Measurements from ENCODE around the gene BLVRB.
"Not testable (repeated sequence)": the region's sequence is repeated elsewhere in the genome, so short reads cannot be mapped to it uniquely, and the experiment has no call there.

The BLVRB gene

GRCh38 chr19:40410030-40410389 lies 55.5 kb downstream of the BLVRB start:
- Histone ChIP-seq H3K4me2 (no peak overlapping the region), H3K4me3 (IDR thresholded peaks at IDR 0.05; ENCODE audit: insufficient read depth, low read depth, low read length) (no peak overlapping the region), H3K79me2 (ENCODE audit: insufficient read depth, low read depth) (no peaks in the 10 kb centered on the region), H3K9ac (no peak overlapping the region), H3K27ac (no peak overlapping the region), H3K36me3 (ENCODE audit: insufficient read depth) (no peaks in the 10 kb centered on the region), H3K4me1 (ENCODE audit: low read depth, poor library complexity, severe bottlenecking) (no peaks in the 10 kb centered on the region), H2AFZ (ENCODE audit: low read depth) (no peak overlapping the region), H4K20me1 (ENCODE audit: insufficient read depth) (no peaks in the 10 kb centered on the region), H3K27me3 (ENCODE audit: insufficient read depth, low read depth) (no peaks in the 10 kb centered on the region)
- no peak for TF ChIP-seq CTCF (conservative IDR thresholded peaks at IDR 0.05; ENCODE audit: low read depth, low read length)

DNA sequence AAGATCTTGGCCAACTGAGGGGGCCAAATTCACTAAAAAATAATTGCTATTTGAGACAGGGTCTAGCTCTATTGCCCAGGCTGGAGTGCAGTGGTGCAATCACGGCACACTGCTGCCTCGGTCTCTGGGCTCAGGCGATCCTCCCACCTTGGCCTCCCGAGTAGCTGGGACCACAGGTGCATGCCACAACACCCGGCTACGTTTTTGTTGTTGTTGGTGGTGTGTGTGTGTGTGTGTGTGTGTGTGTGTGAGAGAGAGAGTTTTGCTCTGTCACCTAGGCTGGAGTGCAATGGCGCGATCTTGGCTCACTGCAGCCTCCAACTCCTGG lies 57.0 kb downstream of the BLVRB start:
- H3K4me1 ChIP-seq (ENCODE audit: low read depth, poor library complexity, severe bottlenecking), result not testable (repeated sequence)

DNA sequence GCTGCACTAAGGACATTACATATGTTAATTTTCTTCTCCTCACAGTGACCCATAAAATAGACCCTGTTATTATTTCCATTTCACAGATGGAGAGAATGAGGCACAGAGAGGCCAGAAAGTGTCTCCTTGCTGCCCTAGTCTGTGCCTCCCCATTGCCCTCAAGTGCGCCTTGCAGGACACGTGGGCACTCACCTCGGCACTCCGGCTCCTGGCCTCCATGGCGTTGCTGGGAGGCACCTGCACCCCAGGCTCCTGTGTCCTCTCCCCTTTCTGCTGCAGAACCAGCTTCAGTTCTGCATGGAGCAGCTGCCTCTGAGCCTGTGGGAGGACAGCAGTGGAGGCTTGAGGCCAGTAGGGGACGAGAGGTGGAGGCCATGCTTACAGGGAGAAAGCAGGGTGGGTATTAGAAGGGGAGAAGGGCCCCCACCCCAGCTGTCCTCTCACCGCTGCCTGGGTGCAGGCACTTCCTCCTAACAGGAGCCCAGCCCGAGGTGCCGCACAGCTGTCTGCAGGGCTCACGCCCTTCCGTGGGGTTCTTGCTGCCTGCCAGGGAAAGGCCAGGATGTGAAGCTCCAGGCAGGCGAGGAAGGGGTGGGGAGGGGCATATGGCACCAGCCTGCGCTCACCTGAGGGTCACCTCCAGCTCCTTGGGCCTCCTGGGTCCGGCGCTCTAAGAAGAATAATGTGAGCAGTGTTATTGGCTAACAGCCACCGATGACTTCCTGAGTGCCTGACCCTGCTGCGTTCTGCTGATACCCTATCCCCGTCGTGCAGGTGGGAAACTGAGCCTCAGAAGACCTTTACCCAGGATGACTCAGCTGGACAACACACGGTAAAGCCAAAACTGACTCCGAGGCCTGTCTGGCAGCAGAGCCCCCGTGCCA lies 57.6 kb downstream of the BLVRB start:
- Histone ChIP-seq H3K4me3 (IDR thresholded peaks at IDR 0.05; ENCODE audit: insufficient read depth, low read depth, low read length) (no peak overlapping the region), H3K27ac (no peak overlapping the region), H3K36me3 (ENCODE audit: insufficient read depth) (no peaks in the 10 kb centered on the region), H2AFZ (ENCODE audit: low read depth) (no peak overlapping the region), H3K79me2 (ENCODE audit: insufficient read depth, low read depth) (no peaks in the 10 kb centered on the region), H3K27me3 (ENCODE audit: insufficient read depth, low read depth) (no peaks in the 10 kb centered on the region), H4K20me1 (ENCODE audit: insufficient read depth) (no peaks in the 10 kb centered on the region), H3K4me2 (no peak overlapping the region), H3K4me1 (ENCODE audit: low read depth, poor library complexity, severe bottlenecking) (peaks cover 9% of the 10 kb centered on the region), H3K9ac (no peak overlapping the region)
- TF ChIP-seq CTCF (conservative IDR thresholded peaks at IDR 0.05; ENCODE audit: low read depth, low read length), result no peak

More for the DNA sequence above, 57.0 kb downstream of the BLVRB start:
- not testable (repeated sequence) for H4K20me1 ChIP-seq (ENCODE audit: insufficient read depth); H3K79me2 ChIP-seq (ENCODE audit: insufficient read depth, low read depth); H2AFZ ChIP-seq (ENCODE audit: low read depth); H3K4me2 ChIP-seq; H3K27ac ChIP-seq; H3K36me3 ChIP-seq (ENCODE audit: insufficient read depth); H3K9ac ChIP-seq; H3K4me3 ChIP-seq (IDR thresholded peaks at IDR 0.05; ENCODE audit: insufficient read depth, low read depth, low read length); H3K27me3 ChIP-seq (ENCODE audit: insufficient read depth, low read depth)

DNA sequence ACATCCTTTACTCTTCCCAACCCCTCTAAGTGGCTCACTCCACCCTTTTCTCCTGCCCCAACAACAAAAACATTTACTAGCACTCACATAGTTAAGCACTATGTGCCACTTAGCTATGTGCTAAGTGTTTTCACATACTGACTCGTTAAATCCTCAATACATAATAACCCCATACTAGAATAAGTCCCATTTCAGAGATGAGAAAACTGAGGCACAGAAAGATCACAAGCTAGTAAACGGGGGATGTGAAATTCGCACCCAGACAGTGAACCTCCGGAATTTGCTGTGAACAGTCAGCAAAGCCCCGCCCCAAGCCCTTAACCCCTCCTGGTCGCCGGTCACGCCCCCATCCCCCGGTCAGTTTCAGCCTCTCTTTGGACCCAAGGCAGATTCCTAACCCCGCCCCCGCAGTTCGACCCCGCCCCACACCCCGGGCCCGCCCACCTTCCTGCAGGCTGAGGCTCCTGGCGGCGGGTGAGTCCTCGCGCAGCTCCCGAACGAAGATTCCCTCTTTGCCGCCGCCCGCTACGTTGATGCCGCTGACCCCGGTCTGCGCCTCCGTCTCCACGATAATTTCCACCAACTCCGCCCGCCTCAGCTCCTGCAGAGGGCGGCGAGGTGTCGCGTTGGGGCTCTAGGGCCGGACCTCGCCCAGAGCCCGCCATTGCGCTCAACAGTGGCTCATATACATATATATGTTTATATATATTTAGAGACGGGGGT lies 62.1 kb downstream of the BLVRB start:
- Histone ChIP-seq H4K20me1 (ENCODE audit: insufficient read depth) (no peaks in the 10 kb centered on the region), H3K27me3 (ENCODE audit: insufficient read depth, low read depth) (peaks cover 3% of the 10 kb centered on the region; the same call in 1 of the 2 replicates), H2AFZ (ENCODE audit: low read depth) (peak overlapping the region; percentile 96), H3K4me3 (IDR thresholded peaks at IDR 0.05; ENCODE audit: insufficient read depth, low read depth, low read length) (no peak overlapping the region), H3K9ac (peak overlapping the region; percentile 20), H3K27ac (peak overlapping the region; percentile 25; the same call in 1 of the 2 replicates), H3K4me1 (ENCODE audit: low read depth, poor library complexity, severe bottlenecking) (peaks cover 12% of the 10 kb centered on the region), H3K4me2 (peak overlapping the region; percentile 100), H3K79me2 (ENCODE audit: insufficient read depth, low read depth) (no peaks in the 10 kb centered on the region), H3K36me3 (ENCODE audit: insufficient read depth) (no peaks in the 10 kb centered on the region)
- no peak for TF ChIP-seq CTCF (conservative IDR thresholded peaks at IDR 0.05; ENCODE audit: low read depth, low read length)

DNA sequence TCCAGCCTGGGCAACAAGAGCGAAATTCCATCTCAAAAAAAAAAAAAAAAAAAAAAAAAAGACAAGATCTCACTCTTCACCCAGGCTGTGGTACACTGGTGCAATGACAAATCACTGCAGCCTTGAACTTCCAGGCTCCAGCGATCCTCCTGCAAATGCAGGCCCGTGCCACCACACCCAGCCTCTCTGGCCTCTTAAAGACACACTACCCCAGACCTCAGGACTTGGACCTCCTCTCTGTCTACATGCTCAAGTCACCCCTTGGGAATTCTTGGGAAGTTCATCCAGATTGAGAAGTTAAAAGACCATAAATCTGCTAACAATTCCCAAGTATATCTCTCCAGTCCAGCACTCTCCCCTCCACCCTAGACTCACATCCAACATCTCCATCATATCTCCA lies 65.0 kb downstream of the BLVRB start:
- Histone ChIP-seq H3K4me3 (IDR thresholded peaks at IDR 0.05; ENCODE audit: insufficient read depth, low read depth, low read length) (no peak overlapping the region), H3K27ac (no peak overlapping the region), H3K9ac (no peak overlapping the region), H3K4me1 (ENCODE audit: low read depth, poor library complexity, severe bottlenecking) (peaks cover 27% of the 10 kb centered on the region), H3K4me2 (no peak overlapping the region), H3K27me3 (ENCODE audit: insufficient read depth, low read depth) (peaks cover 16% of the 10 kb centered on the region), H4K20me1 (ENCODE audit: insufficient read depth) (no peaks in the 10 kb centered on the region), H3K79me2 (ENCODE audit: insufficient read depth, low read depth) (no peaks in the 10 kb centered on the region), H2AFZ (ENCODE audit: low read depth) (no peak overlapping the region), H3K36me3 (ENCODE audit: insufficient read depth) (no peaks in the 10 kb centered on the region)
- no peak for TF ChIP-seq CTCF (conservative IDR thresholded peaks at IDR 0.05; ENCODE audit: low read depth, low read length)

Measured in KMS-11 (cell line).